Suppressor macrophage treated with lipopolysaccharide for 1 hour (primary cell): ENCODE measurements around the gene PLVAP.

Experiments
- DNase-seq, 3 donors: peaks; one replicate each; pipeline ENCODE4 v3.0.0-alpha.2; 2020 to 2022

Gene PLVAP

DNA sequence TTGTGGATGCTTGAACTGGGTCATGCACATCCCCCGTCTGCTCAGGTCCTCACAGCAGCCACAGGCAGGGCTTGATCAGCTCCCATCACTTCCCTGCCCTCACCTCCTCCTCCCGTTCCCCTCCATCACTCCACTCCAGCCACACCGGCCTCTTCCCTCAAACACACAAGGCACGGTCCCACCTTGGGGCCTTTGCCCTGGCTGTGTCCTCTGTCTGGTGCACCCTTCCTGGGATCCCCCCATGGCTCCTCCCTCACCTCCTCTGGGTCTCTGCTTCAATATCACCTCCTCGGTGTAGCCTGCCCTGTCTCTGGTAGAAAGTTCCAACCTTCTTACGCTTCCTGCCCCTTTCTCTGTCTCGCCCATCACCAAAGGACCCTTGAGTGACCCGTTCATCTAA lies 23.8 kb downstream of the PLVAP start:
- no peak for DNase-seq

DNA sequence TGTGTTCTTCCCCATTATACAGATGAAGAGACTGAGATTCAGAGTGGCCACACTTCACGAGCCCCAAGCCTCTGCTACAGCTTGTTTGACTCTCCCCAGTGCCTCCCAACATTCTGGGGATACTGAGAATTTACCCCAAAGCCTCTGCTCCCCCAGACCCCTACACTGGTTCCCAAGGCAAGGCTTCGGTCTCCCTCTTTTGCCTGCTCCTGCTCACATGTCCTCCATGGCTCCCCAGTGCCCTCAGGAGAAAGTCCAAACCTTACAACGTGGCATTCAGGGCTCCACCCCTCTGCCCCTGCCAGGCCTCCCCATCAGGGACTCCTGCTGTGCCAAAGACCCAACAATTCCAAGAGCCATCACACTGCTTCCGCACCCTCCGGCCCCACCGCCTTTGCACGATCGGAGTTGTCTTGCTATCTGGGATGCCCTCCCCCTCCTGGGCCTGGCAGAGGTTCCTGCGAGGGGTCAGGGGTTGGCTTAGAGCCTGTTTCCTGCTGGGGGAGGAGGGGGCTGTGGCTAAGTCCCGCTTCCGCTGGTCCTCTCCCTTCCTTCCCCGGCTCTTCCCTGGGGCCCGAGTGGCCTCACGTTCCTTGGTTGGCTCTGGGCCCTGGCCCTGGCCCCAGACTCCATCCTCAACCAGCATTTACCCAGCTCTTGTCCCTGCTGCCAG lies 24.4 kb downstream of the PLVAP start:
- DNase-seq = no peak

DNA sequence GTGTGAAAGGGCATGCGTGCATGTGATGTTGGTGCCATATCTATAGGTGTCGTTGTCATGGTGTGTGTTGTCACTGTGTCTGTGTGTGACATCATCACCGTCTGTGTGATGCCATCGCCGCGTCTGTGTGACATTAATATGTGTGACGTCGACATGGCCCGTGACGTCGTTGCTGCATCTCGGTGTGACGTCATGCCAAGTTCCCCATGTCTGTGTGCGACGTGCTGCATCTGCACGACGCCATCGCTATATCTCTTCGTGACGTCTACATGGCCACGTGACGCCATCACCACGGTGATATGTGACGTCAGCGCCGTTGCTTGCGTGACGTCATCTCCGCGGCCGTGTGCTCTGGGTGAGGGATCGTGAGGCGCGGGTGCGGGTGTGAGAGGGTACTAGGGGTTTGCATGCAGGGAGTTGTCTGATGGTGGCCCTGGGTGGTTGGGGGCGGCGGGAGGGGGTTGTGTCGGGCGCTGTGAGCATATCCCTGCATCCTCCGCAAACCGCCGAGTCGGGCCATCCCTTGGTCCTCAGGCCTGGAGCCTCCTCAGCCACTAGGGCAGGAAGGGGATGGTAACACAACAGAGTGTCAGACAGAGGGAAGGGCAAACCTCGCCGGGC lies 25.2 kb downstream of the PLVAP start:
- DNase-seq = no peak

GRCh38 chr19:17348700-17349099 lies 28.4 kb downstream of the PLVAP start:
- DNase-seq = no peak

- DNase-seq = no peak
Measured at GRCh38 chr19:17347877-17348276, 29.3 kb downstream of the PLVAP start.

GRCh38 chr19:17347361-17347760 lies 29.8 kb downstream of the PLVAP start:
- peak in 2 of 3 donors; percentile 42 to 62 for DNase-seq

- peak; percentile 79 to 88 (median 86) for DNase-seq
Measured at GRCh38 chr19:17346109-17346671, 31.0 kb downstream of the PLVAP start.

GRCh38 chr19:17341845-17342244 lies 35.3 kb downstream of the PLVAP start:
- DNase-seq = no peak

- no peak for DNase-seq
Measured at GRCh38 chr19:17341386-17341785, 35.8 kb downstream of the PLVAP start.

GRCh38 chr19:17340871-17341357 lies 36.2 kb downstream of the PLVAP start:
- DNase-seq = peak in 2 of 3 donors; percentile 44 to 46

GRCh38 chr19:17340302-17340870 lies 36.8 kb downstream of the PLVAP start:
- peak in 1 of 3 donors; percentile 55 for DNase-seq

DNA sequence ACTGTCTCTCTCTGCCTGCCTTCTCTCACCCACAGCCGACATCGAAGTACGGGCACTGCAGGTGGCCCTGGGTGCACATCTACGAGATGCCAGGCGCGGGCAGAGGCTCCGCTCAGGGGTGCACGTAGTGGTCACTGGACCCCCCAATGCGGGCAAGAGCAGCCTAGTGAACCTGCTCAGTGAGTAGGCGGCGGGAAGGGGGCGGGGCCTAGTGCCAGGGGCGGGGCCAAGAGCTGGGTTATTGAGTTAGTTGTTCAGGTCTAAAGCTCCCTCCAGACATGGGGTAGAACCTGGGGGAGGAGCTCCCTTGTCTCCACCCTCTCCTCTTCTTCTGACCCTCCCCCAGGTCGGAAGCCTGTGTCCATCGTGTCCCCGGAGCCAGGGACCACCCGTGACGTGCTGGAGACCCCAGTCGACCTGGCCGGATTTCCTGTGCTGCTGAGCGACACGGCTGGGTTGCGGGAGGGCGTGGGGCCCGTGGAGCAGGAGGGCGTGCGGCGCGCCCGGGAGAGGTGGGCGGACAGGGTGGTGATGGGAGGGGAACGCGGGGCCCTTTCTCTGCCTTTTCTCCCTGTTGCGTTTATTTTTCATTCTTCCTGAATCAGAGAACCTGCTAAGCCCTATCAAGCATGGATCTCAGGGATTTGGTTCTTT lies 37.9 kb downstream of the PLVAP start:
- peak in 1 of 3 donors; percentile 30 for DNase-seq

- DNase-seq = no peak
Measured at GRCh38 chr19:17338433-17339078, 38.6 kb downstream of the PLVAP start.

DNA sequence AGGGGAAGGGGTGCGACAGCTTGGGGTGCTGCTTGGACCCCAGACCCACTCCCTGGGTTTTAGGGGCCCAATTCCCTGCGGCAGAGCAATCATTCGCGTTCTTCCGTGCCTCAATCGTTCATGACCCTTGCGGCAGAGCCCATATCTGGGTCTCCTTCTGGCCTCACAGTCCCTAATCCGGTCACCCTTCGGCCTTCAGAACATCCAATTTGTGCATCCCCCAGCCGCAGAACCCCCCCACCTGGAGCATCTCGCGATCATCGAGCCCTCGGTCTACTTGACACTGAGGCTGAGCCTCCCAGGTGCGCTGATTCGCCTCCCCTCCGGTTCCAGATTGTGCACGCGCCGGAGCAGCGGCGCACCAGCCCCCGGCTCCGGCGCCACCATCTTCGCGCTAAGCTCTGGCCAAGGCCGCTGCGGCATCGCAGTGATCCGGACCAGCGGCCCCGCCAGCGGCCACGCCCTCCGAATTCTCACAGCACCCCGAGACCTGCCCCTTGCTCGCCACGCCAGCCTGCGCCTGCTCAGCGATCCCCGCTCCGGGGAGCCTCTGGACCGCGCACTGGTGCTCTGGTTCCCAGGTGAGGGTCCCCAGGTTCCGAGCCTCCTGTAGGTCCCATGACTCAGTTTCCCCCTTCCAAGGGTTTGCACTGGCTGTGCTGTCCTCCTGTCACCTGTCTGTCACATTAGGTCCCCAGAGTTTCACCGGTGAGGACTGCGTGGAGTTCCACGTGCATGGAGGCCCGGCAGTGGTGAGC lies 39.3 kb downstream of the PLVAP start:
- peak in 1 of 3 donors; percentile 45 for DNase-seq

GRCh38 chr19:17336872-17337674 lies 40.1 kb downstream of the PLVAP start, which contains the start of gene GTPBP3:
Gene GTPBP3 (plus strand): TSS chr19:17337553. CDS start chr19:17337612, 59 bp downstream.
- peak; percentile 97 to 99 (median 98) for DNase-seq

- DNase-seq = no peak
Measured at GRCh38 chr19:17335575-17335974, 41.6 kb downstream of the PLVAP start.

DNA sequence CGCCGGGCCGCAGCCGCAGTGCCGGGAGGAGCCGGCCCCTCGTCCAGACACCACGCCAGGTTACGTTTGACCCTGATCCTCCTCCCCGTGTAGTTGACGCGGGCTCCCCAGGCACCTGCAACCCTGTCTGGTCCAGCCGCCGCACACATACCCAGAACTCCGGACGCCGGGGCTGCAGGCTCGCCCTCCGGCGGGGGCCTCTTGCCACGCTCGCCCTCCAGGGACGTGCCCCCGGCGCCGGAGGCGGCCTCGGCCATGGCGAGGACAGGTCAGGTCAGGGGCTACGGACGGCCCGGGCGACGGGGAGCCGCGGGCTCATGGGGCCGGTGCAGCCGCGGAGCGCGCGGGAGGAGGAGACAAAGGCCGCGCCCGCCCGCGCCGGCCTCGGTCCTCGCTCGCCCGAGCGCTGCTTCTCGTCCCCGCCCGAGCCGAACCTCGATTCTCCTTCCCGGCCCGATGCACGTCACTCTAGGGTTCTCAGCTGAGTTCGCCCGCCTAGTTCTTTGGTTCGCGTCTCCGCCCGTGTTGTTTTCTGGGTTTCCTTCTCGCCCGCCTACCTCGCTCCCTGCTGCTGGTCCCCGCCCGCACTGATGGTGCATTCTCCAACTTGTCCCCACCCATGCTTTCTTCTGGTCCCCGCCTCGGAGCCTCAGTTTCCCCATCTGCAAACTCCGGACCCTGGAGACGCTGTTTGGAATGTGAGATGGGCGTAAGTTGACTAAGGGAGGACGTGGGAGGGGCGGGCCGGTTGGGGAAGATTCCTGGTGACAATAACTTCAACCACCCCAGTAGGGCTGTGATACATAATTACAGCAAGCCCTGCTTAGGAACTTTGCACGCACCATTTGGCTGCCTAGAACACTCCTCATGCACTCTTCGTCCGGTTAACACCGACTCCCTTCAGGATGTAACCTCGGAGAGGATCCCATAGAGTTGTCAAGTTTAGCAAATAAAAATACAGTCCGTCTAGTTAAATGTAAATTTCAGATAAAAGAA lies 42.4 kb downstream of the PLVAP start, which contains the start of gene ANO8:
Gene ANO8, minus strand, starts transcription at position 442 of the 996 bp plus-strand sequence. Its CDS starts 185 bp downstream, at position 257.
- peak; percentile 97 to 98 (median 98) for DNase-seq

DNA sequence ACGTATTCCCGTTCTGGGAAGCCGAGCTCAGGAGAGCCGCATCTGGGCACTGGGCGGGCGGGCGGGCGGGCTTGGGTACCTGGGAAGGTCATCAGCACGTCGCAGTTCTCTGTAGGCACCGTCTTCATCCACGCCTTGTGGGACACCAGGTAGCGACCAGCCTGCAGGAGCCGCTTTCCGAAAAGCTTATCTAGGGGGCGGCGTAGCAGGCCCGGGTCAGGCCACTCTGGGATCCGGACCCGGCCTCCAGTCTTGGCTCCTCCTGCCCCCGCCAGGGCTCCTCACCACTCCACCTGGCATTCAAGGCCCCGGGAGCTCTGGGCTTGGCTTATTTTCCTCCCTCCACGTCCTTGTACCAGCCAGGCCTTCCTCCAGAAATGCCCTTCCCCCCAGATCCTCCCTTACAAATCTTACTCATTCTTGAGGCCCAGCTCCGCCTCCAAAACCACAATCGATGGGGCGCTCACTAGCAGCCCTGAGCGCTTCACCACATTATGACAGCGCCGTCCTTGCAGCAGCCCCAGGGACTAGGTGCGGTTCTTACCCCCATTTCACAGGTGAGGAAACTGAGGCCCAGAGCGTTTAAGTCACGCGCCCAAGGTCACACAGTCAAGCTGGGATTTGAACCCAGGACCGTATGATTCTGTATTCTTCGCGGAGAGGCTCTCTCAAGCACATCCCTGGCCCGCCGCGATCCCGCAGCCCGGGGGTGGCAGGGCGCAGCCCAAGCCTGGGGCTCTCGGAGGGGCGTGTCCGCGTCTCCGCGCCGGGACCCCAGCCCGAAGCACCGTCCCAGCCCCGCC lies 43.3 kb downstream of the PLVAP start:
- peak; percentile 85 to 87 (median 85) for DNase-seq
